GM19328 (cell line): ENCODE data around the gene ZNF749.
"Not testable (repeated sequence)": the region's sequence is repeated elsewhere in the genome, so short reads cannot be mapped to it uniquely, and the experiment has no call there.

Experiments
- ATAC-seq: cut with Tn5 transposase; IDR thresholded peaks from one replicate; pipeline ENCODE4 v1.9.1; 2021; ENCODE audit warnings: mild to moderate bottlenecking, moderate library complexity; ENCODE audit not compliant: unreplicated experiment

ZNF749 gene

GRCh38 chr19:57465680-57466381, 30.7 kb downstream of the ZNF749 start:
- no peak for ATAC-seq

GRCh38 chr19:57466489-57466888, 31.4 kb downstream of the ZNF749 start:
- no peak for ATAC-seq

GRCh38 chr19:57473646-57474045, 38.5 kb downstream of the ZNF749 start:
- ATAC-seq: no peak

GRCh38 chr19:57477191-57478008, 42.3 kb downstream of the ZNF749 start, which contains the start of gene ZNF772:
Gene ZNF772 (minus strand): TSS chr19:57477566. CDS start chr19:57477309, 257 bp downstream.
- peak; percentile 85 for ATAC-seq

- peak; percentile 88 for ATAC-seq
These were observed 52.6 kb downstream of the ZNF749 start, which contains the start of gene ZNF419 for GRCh38 chr19:57487477-57488298. Gene ZNF419 (plus strand): TSS chr19:57487750. CDS start chr19:57487951, 201 bp downstream.

- not testable (repeated sequence) for ATAC-seq
These were observed 53.1 kb downstream of the ZNF749 start for GRCh38 chr19:57488299-57488644.
